ENCODE data around the gene NCOA6. TPM values are rescaled to one million over a fixed set of nuclear protein-coding genes. Genes with fewer than 3 reads are reported as not detected.

NCOA6 gene
- total RNA-seq, 1 experiment from 2014 or later, result 35.1 TPM

DNA sequence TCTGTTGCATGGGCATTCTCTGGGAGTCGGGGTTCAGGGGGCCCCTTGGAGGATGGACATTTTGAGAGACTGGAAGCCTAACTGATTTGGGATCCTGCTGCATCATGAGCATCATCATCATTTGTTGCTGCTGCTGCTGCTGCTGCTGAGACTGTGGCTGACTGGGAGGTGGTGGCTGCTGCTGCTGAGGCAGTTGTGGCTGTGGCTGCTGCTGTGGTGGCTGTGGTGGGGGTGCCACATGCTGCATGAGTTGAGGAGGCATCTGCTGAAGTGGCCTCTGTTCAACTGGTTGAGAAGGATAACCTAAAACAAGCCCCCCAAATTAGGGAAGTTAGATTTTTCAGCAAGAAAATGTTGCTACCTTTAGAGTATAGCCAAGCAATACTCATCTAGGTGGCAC lies 82.4 kb downstream of the NCOA6 start:
- no peaks in the 10 kb centered on the region for H3K79me2 ChIP-seq (ENCODE audit: low read depth)
- H3K9me3 ChIP-seq (ENCODE audit: insufficient read depth, low read depth), result no peaks in the 10 kb centered on the region
- H2AFZ ChIP-seq, result no peak overlapping the region
- H3K36me3 ChIP-seq (ENCODE audit: low read depth), result no peaks in the 10 kb centered on the region; the same call in 1 of the 2 replicates
- H3K27ac ChIP-seq, result no peak overlapping the region
- CTCF ChIA-PET, result interaction anchor here (0.9 kb wide), 1 partner anchor 27 kb away, joined by 4 read pairs; no protein-coding TSS in a partner anchor
- no peaks in the 10 kb centered on the region for H3K4me1 ChIP-seq (replicated peaks; ENCODE audit: insufficient read depth)
- no peak for DNase-seq
- H4K20me1 ChIP-seq (ENCODE audit: insufficient read depth), result no peaks in the 10 kb centered on the region
- no peaks in the 10 kb centered on the region for H3K9me2 ChIP-seq (ENCODE audit: insufficient read depth)
- no peaks in the 10 kb centered on the region for H3K27me3 ChIP-seq (ENCODE audit: insufficient read depth, low read depth)
- H3K4me2 ChIP-seq, result no peak overlapping the region
- POLR2A ChIA-PET (ENCODE audit: unreplicated experiment), result no interaction called here
- no TSS peak for BruUV-seq (replicated peaks)
- TF ChIP-seq, protein P1, sequence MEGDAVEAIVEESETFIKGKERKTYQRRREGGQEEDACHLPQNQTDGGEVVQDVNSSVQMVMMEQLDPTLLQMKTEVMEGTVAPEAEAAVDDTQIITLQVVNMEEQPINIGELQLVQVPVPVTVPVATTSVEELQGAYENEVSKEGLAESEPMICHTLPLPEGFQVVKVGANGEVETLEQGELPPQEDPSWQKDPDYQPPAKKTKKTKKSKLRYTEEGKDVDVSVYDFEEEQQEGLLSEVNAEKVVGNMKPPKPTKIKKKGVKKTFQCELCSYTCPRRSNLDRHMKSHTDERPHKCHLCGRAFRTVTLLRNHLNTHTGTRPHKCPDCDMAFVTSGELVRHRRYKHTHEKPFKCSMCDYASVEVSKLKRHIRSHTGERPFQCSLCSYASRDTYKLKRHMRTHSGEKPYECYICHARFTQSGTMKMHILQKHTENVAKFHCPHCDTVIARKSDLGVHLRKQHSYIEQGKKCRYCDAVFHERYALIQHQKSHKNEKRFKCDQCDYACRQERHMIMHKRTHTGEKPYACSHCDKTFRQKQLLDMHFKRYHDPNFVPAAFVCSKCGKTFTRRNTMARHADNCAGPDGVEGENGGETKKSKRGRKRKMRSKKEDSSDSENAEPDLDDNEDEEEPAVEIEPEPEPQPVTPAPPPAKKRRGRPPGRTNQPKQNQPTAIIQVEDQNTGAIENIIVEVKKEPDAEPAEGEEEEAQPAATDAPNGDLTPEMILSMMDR (conservative IDR thresholded peaks at IDR 0.05), result no peak
- TF ChIP-seq EZH2 (IDR thresholded peaks at IDR 0.05; ENCODE audit: low read depth), result no peak
- intact Hi-C loops (cut with micrococcal nuclease; ENCODE audit: unreplicated experiment), result no loop called here
- H3F3A ChIP-seq (ENCODE audit: insufficient read depth, low read depth), result no peaks in the 10 kb centered on the region
- no peak overlapping the region for H3K4me3 ChIP-seq

DNA sequence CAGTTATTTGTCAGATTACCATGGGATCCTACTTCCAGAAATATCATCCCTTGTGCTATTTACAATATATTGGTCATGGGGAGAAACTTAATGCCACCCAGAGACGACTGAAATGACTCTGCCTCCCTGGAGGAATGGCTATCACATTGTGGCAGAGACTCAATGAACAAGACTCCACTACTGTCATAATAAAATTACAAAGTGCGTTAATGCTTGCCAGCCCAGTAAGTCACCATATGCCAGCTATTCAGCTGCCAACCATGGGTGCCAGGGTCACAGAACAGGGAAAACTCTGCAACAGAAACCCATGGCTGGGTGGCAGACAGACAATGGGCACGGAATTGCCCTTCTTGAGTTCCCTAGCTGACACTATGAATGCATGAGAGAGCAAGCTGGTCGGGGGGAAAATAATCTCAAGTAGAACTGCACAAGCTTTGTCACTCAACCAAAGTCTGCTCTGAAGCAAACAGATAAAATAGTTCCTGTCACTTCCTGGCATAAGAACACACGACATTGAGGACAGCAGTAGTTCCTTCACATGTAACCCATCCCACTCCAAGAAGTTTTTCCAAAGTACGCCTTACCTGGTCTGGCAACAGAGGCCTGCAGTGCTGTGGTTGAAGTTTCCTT lies 89.2 kb downstream of the NCOA6 start:
- ChIA-PET CTCF (no interaction called here), POLR2A (ENCODE audit: unreplicated experiment) (no interaction called here)
- Histone ChIP-seq H3K4me2 (no peak overlapping the region), H4K20me1 (ENCODE audit: insufficient read depth) (no peaks in the 10 kb centered on the region), H3K4me3 (no peak overlapping the region), H3K79me2 (ENCODE audit: low read depth) (no peaks in the 10 kb centered on the region), H3K9me2 (ENCODE audit: insufficient read depth) (no peaks in the 10 kb centered on the region), H3K27me3 (ENCODE audit: insufficient read depth, low read depth) (no peaks in the 10 kb centered on the region), H3K27ac (no peak overlapping the region), H3K4me1 (replicated peaks; ENCODE audit: insufficient read depth) (no peaks in the 10 kb centered on the region), H3K36me3 (ENCODE audit: low read depth) (peaks cover 9% of the 10 kb centered on the region; the same call in 1 of the 2 replicates), H3K9me3 (ENCODE audit: insufficient read depth, low read depth) (no peaks in the 10 kb centered on the region), H2AFZ (no peak overlapping the region), H3F3A (ENCODE audit: insufficient read depth, low read depth) (no peaks in the 10 kb centered on the region)
- BruUV-seq (replicated peaks), result no TSS peak
- TF ChIP-seq, protein P1 (conservative IDR thresholded peaks at IDR 0.05), result no peak
- no peak for TF ChIP-seq EZH2 (IDR thresholded peaks at IDR 0.05; ENCODE audit: low read depth)
- intact Hi-C loops (cut with micrococcal nuclease; ENCODE audit: unreplicated experiment), result no loop called here
- DNase-seq, result no peak

DNA sequence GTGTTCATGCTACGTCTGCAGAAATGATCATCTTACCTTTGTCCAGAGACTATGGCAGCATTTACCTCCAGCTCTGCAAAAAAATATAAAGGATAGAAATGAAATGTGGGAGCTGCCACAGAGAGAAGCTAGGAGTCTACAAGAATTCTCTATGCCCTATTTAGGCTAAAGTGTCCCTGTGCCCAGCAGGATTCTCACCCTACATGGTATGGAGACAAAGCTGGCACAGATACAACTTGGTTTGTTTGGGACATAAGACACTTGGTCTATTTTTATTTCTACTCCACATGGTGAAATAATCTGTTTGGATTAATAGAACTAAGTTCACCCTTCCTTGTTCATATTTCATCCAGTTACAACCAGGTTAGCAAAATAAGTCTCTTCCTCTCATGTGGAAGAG lies 92.9 kb downstream of the NCOA6 start:
- Histone ChIP-seq H3K4me2 (no peak overlapping the region), H2AFZ (no peak overlapping the region), H3K36me3 (ENCODE audit: low read depth) (peaks cover 13% of the 10 kb centered on the region; the same call in 1 of the 2 replicates), H3K79me2 (ENCODE audit: low read depth) (no peaks in the 10 kb centered on the region), H3K27me3 (ENCODE audit: insufficient read depth, low read depth) (no peaks in the 10 kb centered on the region), H3K27ac (no peak overlapping the region), H4K20me1 (ENCODE audit: insufficient read depth) (0 out of 2 replicates have a peak, but pooled peaks cover 5% of the 10 kb centered on the region), H3K9me2 (ENCODE audit: insufficient read depth) (no peaks in the 10 kb centered on the region), H3F3A (ENCODE audit: insufficient read depth, low read depth) (no peaks in the 10 kb centered on the region), H3K4me3 (no peak overlapping the region), H3K9me3 (ENCODE audit: insufficient read depth, low read depth) (no peaks in the 10 kb centered on the region), H3K4me1 (replicated peaks; ENCODE audit: insufficient read depth) (no peaks in the 10 kb centered on the region)
- DNase-seq, result no peak
- ChIA-PET CTCF (no interaction called here), POLR2A (ENCODE audit: unreplicated experiment) (no interaction called here)
- TF ChIP-seq, protein P1 (conservative IDR thresholded peaks at IDR 0.05), result no peak
- TF ChIP-seq EZH2 (IDR thresholded peaks at IDR 0.05; ENCODE audit: low read depth), result no peak
- no TSS peak for BruUV-seq (replicated peaks)
- intact Hi-C loops (cut with micrococcal nuclease; ENCODE audit: unreplicated experiment), result no loop called here

Measured in PC-9 (cell line).